ENCODE data around the gene NKIRAS1.
A peak's percentile ranks its signal among the peaks of the same experiment; 100 is the strongest.

The NKIRAS1 gene

DNA sequence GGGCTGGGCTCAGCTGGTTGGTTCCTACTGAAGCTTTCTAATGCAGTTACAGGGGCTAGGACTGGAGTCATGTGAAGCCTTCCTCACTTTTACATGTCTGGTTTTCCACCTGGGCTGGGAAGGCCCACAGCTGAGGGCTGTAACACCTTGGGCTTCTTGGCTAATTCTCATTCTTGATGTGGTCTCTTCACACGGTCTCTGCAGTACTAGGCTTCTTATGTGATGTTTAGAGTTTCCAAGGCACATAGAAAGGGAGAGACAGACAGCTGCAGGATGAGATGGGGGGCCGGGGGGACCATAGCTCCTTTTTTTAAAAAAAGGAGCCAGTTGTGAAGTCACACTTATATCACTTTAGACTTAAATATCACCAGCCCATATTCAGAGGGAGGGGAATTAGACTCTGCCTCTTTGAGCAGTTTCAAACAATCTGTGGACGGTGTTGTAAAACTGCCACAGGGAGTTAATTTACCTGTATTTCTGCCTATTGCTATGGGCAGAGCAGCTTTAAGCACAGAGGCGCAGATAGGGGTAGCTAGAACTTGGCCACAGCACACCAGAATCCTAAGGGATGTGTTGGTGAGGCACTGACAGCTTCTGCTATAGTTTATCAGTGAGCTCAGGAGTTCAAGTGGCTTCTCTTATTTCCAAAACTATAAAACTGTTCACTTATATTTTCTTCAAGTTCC, 46.7 kb downstream of the NKIRAS1 start:
- Histone ChIP-seq H3K4me3 (ENCODE audit: insufficient read depth, low read length, poor library complexity, severe bottlenecking) (no peak overlapping the region), H3K79me2 (ENCODE audit: insufficient read depth, low read length) (no peaks in the 10 kb centered on the region), H3K9me3 (ENCODE audit: insufficient read depth, low read length) (no peaks in the 10 kb centered on the region), H3K4me2 (ENCODE audit: low read depth, low read length, poor library complexity, severe bottlenecking) (no peak overlapping the region), H3K27me3 (ENCODE audit: low read length) (no peaks in the 10 kb centered on the region), H3F3A (ENCODE audit: insufficient read depth) (no peaks in the 10 kb centered on the region), H3K9ac (ENCODE audit: low read length) (no peak overlapping the region), H2AFZ (ENCODE audit: low read depth, low read length, severe bottlenecking) (no peak overlapping the region), H3K9me2 (replicated peaks; ENCODE audit: insufficient read depth, low read length) (no peaks in the 10 kb centered on the region), H3K27ac (ENCODE audit: low read depth, low read length) (no peak overlapping the region), H4K20me1 (ENCODE audit: low read depth, low read length) (peaks cover 6% of the 10 kb centered on the region), H3K36me3 (ENCODE audit: low read length) (no peaks in the 10 kb centered on the region)
- no peak for TF ChIP-seq EZH2phosphoT487 (conservative IDR thresholded peaks at IDR 0.05; ENCODE audit: low read length)
- TF ChIP-seq, protein P1, sequence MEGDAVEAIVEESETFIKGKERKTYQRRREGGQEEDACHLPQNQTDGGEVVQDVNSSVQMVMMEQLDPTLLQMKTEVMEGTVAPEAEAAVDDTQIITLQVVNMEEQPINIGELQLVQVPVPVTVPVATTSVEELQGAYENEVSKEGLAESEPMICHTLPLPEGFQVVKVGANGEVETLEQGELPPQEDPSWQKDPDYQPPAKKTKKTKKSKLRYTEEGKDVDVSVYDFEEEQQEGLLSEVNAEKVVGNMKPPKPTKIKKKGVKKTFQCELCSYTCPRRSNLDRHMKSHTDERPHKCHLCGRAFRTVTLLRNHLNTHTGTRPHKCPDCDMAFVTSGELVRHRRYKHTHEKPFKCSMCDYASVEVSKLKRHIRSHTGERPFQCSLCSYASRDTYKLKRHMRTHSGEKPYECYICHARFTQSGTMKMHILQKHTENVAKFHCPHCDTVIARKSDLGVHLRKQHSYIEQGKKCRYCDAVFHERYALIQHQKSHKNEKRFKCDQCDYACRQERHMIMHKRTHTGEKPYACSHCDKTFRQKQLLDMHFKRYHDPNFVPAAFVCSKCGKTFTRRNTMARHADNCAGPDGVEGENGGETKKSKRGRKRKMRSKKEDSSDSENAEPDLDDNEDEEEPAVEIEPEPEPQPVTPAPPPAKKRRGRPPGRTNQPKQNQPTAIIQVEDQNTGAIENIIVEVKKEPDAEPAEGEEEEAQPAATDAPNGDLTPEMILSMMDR (IDR thresholded peaks at IDR 0.05; ENCODE audit: insufficient read depth, low read length, poor library complexity, severe bottlenecking), result no peak

DNA sequence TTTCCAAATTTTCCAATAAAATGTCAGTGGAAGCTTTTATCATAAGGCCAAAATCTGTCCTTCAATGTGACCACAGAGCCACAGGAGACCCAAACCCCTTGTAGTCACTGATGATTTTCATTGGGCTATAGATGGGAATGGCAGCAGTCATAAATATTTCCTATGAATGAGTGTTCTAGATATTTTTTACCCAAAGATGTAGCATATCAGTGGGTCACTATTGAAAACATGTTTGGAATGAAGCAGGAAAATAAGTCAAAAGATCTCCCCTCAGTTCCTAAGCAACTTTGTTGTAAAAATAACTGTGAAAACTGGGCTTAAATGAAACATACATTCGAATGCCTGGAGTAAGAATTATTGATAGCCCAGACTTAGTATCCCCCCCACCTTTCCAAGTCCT, 49.0 kb downstream of the NKIRAS1 start:
- no peak overlapping the region for H3K4me2 ChIP-seq (ENCODE audit: low read depth, low read length, poor library complexity, severe bottlenecking)
- peaks cover 6% of the 10 kb centered on the region for H4K20me1 ChIP-seq (ENCODE audit: low read depth, low read length)
- TF ChIP-seq EZH2phosphoT487 (conservative IDR thresholded peaks at IDR 0.05; ENCODE audit: low read length), result no peak
- TF ChIP-seq, protein P1 (IDR thresholded peaks at IDR 0.05; ENCODE audit: insufficient read depth, low read length, poor library complexity, severe bottlenecking), result no peak
- no peak overlapping the region for H3K27ac ChIP-seq (ENCODE audit: low read depth, low read length)
- H3K9me2 ChIP-seq (replicated peaks; ENCODE audit: insufficient read depth, low read length), result no peaks in the 10 kb centered on the region
- H3K79me2 ChIP-seq (ENCODE audit: insufficient read depth, low read length), result no peaks in the 10 kb centered on the region
- H3K27me3 ChIP-seq (ENCODE audit: low read length), result no peaks in the 10 kb centered on the region
- H2AFZ ChIP-seq (ENCODE audit: low read depth, low read length, severe bottlenecking), result no peak overlapping the region
- no peaks in the 10 kb centered on the region for H3K9me3 ChIP-seq (ENCODE audit: insufficient read depth, low read length)
- H3K4me3 ChIP-seq (ENCODE audit: insufficient read depth, low read length, poor library complexity, severe bottlenecking), result no peak overlapping the region
- H3K9ac ChIP-seq (ENCODE audit: low read length), result no peak overlapping the region
- H3F3A ChIP-seq (ENCODE audit: insufficient read depth), result no peaks in the 10 kb centered on the region
- H3K36me3 ChIP-seq (ENCODE audit: low read length), result no peaks in the 10 kb centered on the region

DNA sequence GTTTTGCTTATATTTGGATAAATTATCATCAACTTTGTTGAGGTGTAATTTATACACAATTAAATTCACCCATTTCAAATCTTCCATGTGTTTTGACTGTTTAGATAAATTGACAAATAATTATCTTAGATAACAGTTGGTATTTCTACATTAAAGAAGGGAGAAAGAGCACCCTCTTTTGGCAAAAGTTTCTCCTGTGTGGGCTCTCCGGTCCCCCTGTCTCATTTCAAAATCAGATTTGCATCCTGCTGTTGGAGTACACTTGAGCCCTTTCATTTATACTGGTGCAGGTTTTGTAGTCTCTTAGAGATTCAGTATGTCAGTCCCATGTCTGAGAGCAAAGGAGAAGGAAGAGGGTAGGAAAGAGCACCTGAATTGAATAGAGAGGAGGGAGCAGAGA, 49.4 kb downstream of the NKIRAS1 start:
- Histone ChIP-seq H3K9me2 (replicated peaks; ENCODE audit: insufficient read depth, low read length) (no peaks in the 10 kb centered on the region), H3F3A (ENCODE audit: insufficient read depth) (no peaks in the 10 kb centered on the region), H2AFZ (ENCODE audit: low read depth, low read length, severe bottlenecking) (no peak overlapping the region), H3K9me3 (ENCODE audit: insufficient read depth, low read length) (no peaks in the 10 kb centered on the region), H3K4me3 (ENCODE audit: insufficient read depth, low read length, poor library complexity, severe bottlenecking) (no peak overlapping the region), H4K20me1 (ENCODE audit: low read depth, low read length) (peaks cover 6% of the 10 kb centered on the region), H3K27ac (ENCODE audit: low read depth, low read length) (no peak overlapping the region), H3K27me3 (ENCODE audit: low read length) (no peaks in the 10 kb centered on the region), H3K36me3 (ENCODE audit: low read length) (no peaks in the 10 kb centered on the region), H3K4me2 (ENCODE audit: low read depth, low read length, poor library complexity, severe bottlenecking) (no peak overlapping the region), H3K9ac (ENCODE audit: low read length) (no peak overlapping the region), H3K79me2 (ENCODE audit: insufficient read depth, low read length) (no peaks in the 10 kb centered on the region)
- no peak for TF ChIP-seq EZH2phosphoT487 (conservative IDR thresholded peaks at IDR 0.05; ENCODE audit: low read length)
- TF ChIP-seq, protein P1 (IDR thresholded peaks at IDR 0.05; ENCODE audit: insufficient read depth, low read length, poor library complexity, severe bottlenecking), result peak; percentile 37
